HG03432 (cell line): ENCODE data around the gene PBRM1.

Source experiments
- ATAC-seq: cut with Tn5 transposase; IDR thresholded peaks from one replicate; pipeline ENCODE4 v1.9.1; 2021; ENCODE audit warnings: mild to moderate bottlenecking, moderate library complexity; ENCODE audit not compliant: unreplicated experiment

Gene PBRM1

GRCh38 chr3:52593103-52593502 lies 92.6 kb downstream of the PBRM1 start:
- ATAC-seq: no peak

GRCh38 chr3:52574056-52574965 lies 111.4 kb downstream of the PBRM1 start:
- no peak for ATAC-seq

GRCh38 chr3:52572221-52572620 lies 113.5 kb downstream of the PBRM1 start:
- no peak for ATAC-seq

- no peak for ATAC-seq
Observed at GRCh38 chr3:52570076-52570475, 115.6 kb downstream of the PBRM1 start.

- ATAC-seq: no peak
Observed at GRCh38 chr3:52568069-52568468, 117.6 kb downstream of the PBRM1 start.

- no peak for ATAC-seq
Observed at GRCh38 chr3:52563984-52564383, 121.7 kb downstream of the PBRM1 start.

- ATAC-seq: no peak
Observed at GRCh38 chr3:52561028-52561747, 124.5 kb downstream of the PBRM1 start.

GRCh38 chr3:52558436-52558835 lies 127.3 kb downstream of the PBRM1 start:
- no peak for ATAC-seq

GRCh38 chr3:52557011-52557960 lies 128.4 kb downstream of the PBRM1 start:
- no peak for ATAC-seq

- no peak for ATAC-seq
Observed at GRCh38 chr3:52555056-52555455, 130.7 kb downstream of the PBRM1 start.

- no peak for ATAC-seq
Observed at GRCh38 chr3:52554026-52554755, 131.5 kb downstream of the PBRM1 start.

GRCh38 chr3:52552089-52552488 lies 133.6 kb downstream of the PBRM1 start:
- no peak for ATAC-seq

GRCh38 chr3:52551118-52551517 lies 134.6 kb downstream of the PBRM1 start:
- no peak for ATAC-seq

- ATAC-seq: no peak
Observed at GRCh38 chr3:52547143-52547542, 138.6 kb downstream of the PBRM1 start.

GRCh38 chr3:52546111-52546901 lies 139.4 kb downstream of the PBRM1 start:
- no peak for ATAC-seq

GRCh38 chr3:52544937-52545336 lies 140.8 kb downstream of the PBRM1 start:
- ATAC-seq: no peak

GRCh38 chr3:52541050-52541449 lies 144.7 kb downstream of the PBRM1 start:
- no peak for ATAC-seq

- no peak for ATAC-seq
Observed at GRCh38 chr3:52539010-52539653, 146.6 kb downstream of the PBRM1 start.
